Endothelial cell of umbilical vein (primary cell): ENCODE measurements around the gene LRRN3. TPM values are rescaled to one million over a fixed set of nuclear protein-coding genes. Genes with fewer than 3 reads are reported as not detected.

Experiments
- BruUV-seq: library from RNA; stranded (reverse); fragments of 400-500 nt; replicated peaks from 2 replicates; lab custom pipeline; 2021; lab: Mats Ljungman, UMichigan
- CTCF ChIA-PET: fragments of 300-600, 350-600 bp; sonication (Branson Sonifier 250); formaldehyde crosslinking; loops from one replicate; lab custom pipeline; 2021; ENCODE audit warnings: antibody characterized with exemption, inconsistent platforms; lab: Charles Lee
- POLR2A ChIA-PET: fragments of 300-600, 350-600 bp; sonication (Branson Sonifier 250); formaldehyde crosslinking; loops from one replicate; lab custom pipeline; 2021; ENCODE audit warnings: antibody characterized with exemption, inconsistent platforms; lab: Charles Lee
- DNase-seq: peaks from one replicate; pipeline ENCODE4 v3.0.0-alpha.2; 2011; ENCODE audit warnings: low read depth, low spot score
- FAIRE-seq: peaks from 2 replicates; lab custom pipeline; 2011; peaks lifted over from hg19 to GRCh38; lab: Jason Lieb, UNC
- H2AFZ ChIP-seq: 2 replicates; pipeline ENCODE4 v1.6.0; 2012; ENCODE audit warnings: low read depth, low read length, control low read depth, inconsistent platforms
- H3K27ac ChIP-seq: 2 replicates; pipeline ENCODE4 v1.5.1; 2011; ENCODE audit warnings: low read depth, mild to moderate bottlenecking, control low read depth, low read length, moderate library complexity; ENCODE audit not compliant: insufficient read depth
- H3K27me3 ChIP-seq, 2 experiments: 2 replicates each; pipeline versions ENCODE4 v1.6.0 to v1.6.1; 2011; ENCODE audit warnings: low read length in 2 of 2, mixed read lengths in 1 of 2; ENCODE audit not compliant: control insufficient read depth in 2 of 2, insufficient read depth in 2 of 2
- H3K36me3 ChIP-seq, 2 experiments: 2 replicates in 1 of 2; 3 replicates in 1 of 2; pipeline ENCODE4 v1.5.1; 2011; ENCODE audit warnings: low read length in 2 of 2, mild to moderate bottlenecking in 1 of 2, moderate library complexity in 1 of 2; ENCODE audit not compliant: control insufficient read depth in 2 of 2, insufficient read depth in 2 of 2; ENCODE audit errors: extremely low read depth in 1 of 2
- H3K4me1 ChIP-seq: 3 replicates; pipeline ENCODE4 v1.5.1; 2011; ENCODE audit warnings: mild to moderate bottlenecking, low read length; ENCODE audit not compliant: control insufficient read depth, insufficient read depth; ENCODE audit errors: extremely low read depth
- H3K4me2 ChIP-seq: 2 replicates; pipeline ENCODE4 v1.6.1; 2011; ENCODE audit warnings: low read length, control low read depth, mixed read lengths; ENCODE audit not compliant: insufficient read depth
- H3K4me3 ChIP-seq, 3 experiments: fragments of 200-600 bp in 1 of 3; sonication (generic), shearing (Covaris generic) in 1 of 3; replicated peaks in 1 of 3; 2 replicates each; pipeline ENCODE4 v1.5.1; 2011 to 2016; ENCODE audit warnings: control low read depth in 3 of 3, low read length in 3 of 3, mild to moderate bottlenecking in 2 of 3, inconsistent platforms in 1 of 3, low read depth in 1 of 3, moderate library complexity in 1 of 3; ENCODE audit not compliant: insufficient read depth in 1 of 3
- H3K79me2 ChIP-seq: 2 replicates; pipeline ENCODE4 v1.6.0; 2012; ENCODE audit warnings: low read length, inconsistent platforms; ENCODE audit not compliant: control insufficient read depth, insufficient read depth
- H3K9ac ChIP-seq: replicated peaks from 2 replicates; pipeline ENCODE3; 2011; ENCODE audit warnings: low read length, control low read depth; ENCODE audit not compliant: insufficient read depth; ENCODE audit errors: extremely low read depth
- H3K9me1 ChIP-seq: replicated peaks from 3 replicates; pipeline ENCODE4 v1.6.0; 2011; ENCODE audit warnings: mild to moderate bottlenecking, low read length; ENCODE audit not compliant: control insufficient read depth, insufficient read depth; ENCODE audit errors: extremely low read depth
- H3K9me3 ChIP-seq: replicated peaks from 2 replicates; pipeline ENCODE4 v1.5.1; 2012; ENCODE audit warnings: low read length, inconsistent platforms; ENCODE audit not compliant: control insufficient read depth, insufficient read depth
- H4K20me1 ChIP-seq: replicated peaks from 2 replicates; pipeline ENCODE3; 2011; ENCODE audit warnings: mild to moderate bottlenecking, low read length; ENCODE audit not compliant: control insufficient read depth, insufficient read depth; ENCODE audit errors: extremely low read depth
- CTCF ChIP-seq, 2 donors: IDR thresholded peaks; 1 replicate in 1 of 2; 2 replicates in 1 of 2; pipeline ENCODE4 v1.5.1; 2011; ENCODE audit warnings: low read length in 2 of 2, mild to moderate bottlenecking in 2 of 2, moderate library complexity in 2 of 2, control low read depth in 1 of 2, inconsistent platforms in 1 of 2, low read depth in 1 of 2; ENCODE audit not compliant: insufficient read depth in 1 of 2; ENCODE audit errors: extremely low read depth in 1 of 2
- EZH2 ChIP-seq: IDR thresholded peaks from 2 replicates; pipeline ENCODE4 v1.6.1; 2012; ENCODE audit warnings: borderline replicate concordance, low read depth, mild to moderate bottlenecking, moderate library complexity, low read length, inconsistent platforms; ENCODE audit not compliant: severe bottlenecking
- FOS ChIP-seq: IDR thresholded peaks from 2 replicates; pipeline ENCODE4 v1.6.1; 2011; ENCODE audit warnings: mild to moderate bottlenecking, low read length, moderate library complexity, borderline replicate concordance; ENCODE audit not compliant: insufficient read depth
- GATA2 ChIP-seq: IDR thresholded peaks from 2 replicates; pipeline ENCODE4 v1.7.0; 2011; ENCODE audit warnings: low read depth, mild to moderate bottlenecking, moderate library complexity, mixed read lengths, low read length; ENCODE audit not compliant: insufficient read length, insufficient read depth
- JUN ChIP-seq: IDR thresholded peaks from 2 replicates; pipeline ENCODE4 v1.6.1; 2011; ENCODE audit warnings: borderline replicate concordance, low read depth; ENCODE audit not compliant: insufficient read length, insufficient read depth
- MAX ChIP-seq: IDR thresholded peaks from 2 replicates; pipeline ENCODE4 v1.6.1; 2011; ENCODE audit not compliant: insufficient read depth, insufficient read length
- MYC ChIP-seq: IDR thresholded peaks from one replicate; pipeline ENCODE4 v1.6.1; 2011; ENCODE audit warnings: mild to moderate bottlenecking, low read depth, low read length
- POLR2A ChIP-seq: IDR thresholded peaks from 2 replicates; pipeline ENCODE4 v1.6.1; 2012; ENCODE audit warnings: low read depth, mild to moderate bottlenecking, control low read depth, low read length
- POLR2AphosphoS5 ChIP-seq: IDR thresholded peaks from 2 replicates; pipeline ENCODE4 v1.6.1; 2012; ENCODE audit warnings: low read depth, mild to moderate bottlenecking, control low read depth, low read length, moderate library complexity; ENCODE audit not compliant: insufficient read depth
- dilution Hi-C: fragments of 300-500 bp; cut with MboI; formaldehyde crosslinking; loops from one replicate; pipeline ENCODE4 v1.15.0; 2019; ENCODE audit warnings: low sequenced_read_pairs; ENCODE audit not compliant: extremely low pct_ligation_motif_present
- intact Hi-C: fragments of 100-400 bp; cut with micrococcal nuclease; formaldehyde crosslinking; loops from one replicate; pipeline ENCODE4 v1.10.0; 2022
- polyA plus RNA-seq, 4 experiments: library from polyadenylated mRNA; depleted of rRNA in 3 of 4; stranded (reverse) in 3 of 4; unstranded in 1 of 4; fragments of >200 nt; gene quantifications; 2 replicates each; pipeline versions ENCODE4 v1.2.1 to v1.2.3, GENCODE V29; 2011 to 2012; ENCODE audit warnings: missing spikeins in 1 of 4
- total RNA-seq: library from RNA; stranded (reverse); gene quantifications from 2 replicates; pipeline ENCODE4 v1.2.3, GENCODE V29; 2021

The LRRN3 gene
- total and polyA plus RNA-seq, 2 donors (not counting 3 experiments of a cell fraction or from before 2014, with no cell fraction given), result not detected

GRCh38 chr7:111162692-111163091 is 71.8 kb downstream of the LRRN3 start:
- intact Hi-C loops, result no loop called here
- TF ChIP-seq MYC, result no peak
- no peak for TF ChIP-seq EZH2
- TF ChIP-seq GATA2, result no peak
- TF ChIP-seq POLR2AphosphoS5, result no peak
- no peak for TF ChIP-seq POLR2A
- TF ChIP-seq JUN, result no peak
- TF ChIP-seq CTCF (IDR thresholded peaks at IDR 0.05; ENCODE audit: extremely low read depth in 1 of 2, insufficient read depth in 1 of 2, low read depth in 1 of 2, low read length in 2 of 2), result no peak
- no peak for DNase-seq
- no peaks in the 10 kb centered on the region for H3K79me2 ChIP-seq
- H3K4me2 ChIP-seq, result no peak overlapping the region
- H4K20me1 ChIP-seq, result no peaks in the 10 kb centered on the region
- no peaks in the 10 kb centered on the region for H3K27me3 ChIP-seq
- H3K27ac ChIP-seq, result no peak overlapping the region
- H3K4me1 ChIP-seq, result no peaks in the 10 kb centered on the region
- POLR2A ChIA-PET, result no interaction called here
- no peak overlapping the region for H3K4me3 ChIP-seq
- dilution Hi-C loops, result no loop called here
- H3K9me1 ChIP-seq, result no peaks in the 10 kb centered on the region
- H3K9ac ChIP-seq, result no peak overlapping the region
- no TSS peak for BruUV-seq
- H2AFZ ChIP-seq, result no peak overlapping the region
- H3K9me3 ChIP-seq, result no peaks in the 10 kb centered on the region
- no peak for FAIRE-seq
- no peaks in the 10 kb centered on the region for H3K36me3 ChIP-seq
- CTCF ChIA-PET, result no interaction called here

- H3K9ac ChIP-seq, result no peak overlapping the region
- H3K4me3 ChIP-seq, result no peak overlapping the region
- POLR2A ChIA-PET, result no interaction called here
- H3K36me3 ChIP-seq, result no peaks in the 10 kb centered on the region
- no peaks in the 10 kb centered on the region for H3K4me1 ChIP-seq
- CTCF ChIA-PET, result no interaction called here
- intact Hi-C loops (no loop called here), dilution Hi-C loops (no loop called here)
- DNase-seq (no peak), FAIRE-seq (no peak)
- no peak overlapping the region for H3K27ac ChIP-seq
- H3K4me2 ChIP-seq, result no peak overlapping the region
- no peaks in the 10 kb centered on the region for H3K79me2 ChIP-seq
- H3K9me1 ChIP-seq, result no peaks in the 10 kb centered on the region
- BruUV-seq, result no TSS peak
- H4K20me1 ChIP-seq, result no peaks in the 10 kb centered on the region
- no peaks in the 10 kb centered on the region for H3K27me3 ChIP-seq
- TF ChIP-seq EZH2 (no peak), POLR2A (no peak), POLR2AphosphoS5 (no peak), FOS (no peak), JUN (no peak), GATA2 (no peak), MYC (no peak), MAX (no peak), CTCF (IDR thresholded peaks at IDR 0.05; ENCODE audit: extremely low read depth in 1 of 2, insufficient read depth in 1 of 2, low read depth in 1 of 2, low read length in 2 of 2) (no peak)
- no peak overlapping the region for H2AFZ ChIP-seq
- no peaks in the 10 kb centered on the region for H3K9me3 ChIP-seq
Measured at GRCh38 chr7:111164442-111164841, 73.5 kb downstream of the LRRN3 start.
